GM08714 (cell line): ENCODE data around the gene EPN2.
"Not testable (repeated sequence)": the region's sequence is repeated elsewhere in the genome, so short reads cannot be mapped to it uniquely, and the experiment has no call there.

Source experiments
- H3K4me3 ChIP-seq: fragments of 200-500 bp; sonication (Bioruptor generic); 2 replicates; pipeline ENCODE4 v1.5.1; 2014; ENCODE audit warnings: mild to moderate bottlenecking, low read length, inconsistent platforms
- ZNF274 ChIP-seq: IDR thresholded peaks from 2 replicates; pipeline ENCODE4 v1.6.1; 2012; ENCODE audit warnings: mild to moderate bottlenecking, low read depth, low read length

EPN2 gene

DNA sequence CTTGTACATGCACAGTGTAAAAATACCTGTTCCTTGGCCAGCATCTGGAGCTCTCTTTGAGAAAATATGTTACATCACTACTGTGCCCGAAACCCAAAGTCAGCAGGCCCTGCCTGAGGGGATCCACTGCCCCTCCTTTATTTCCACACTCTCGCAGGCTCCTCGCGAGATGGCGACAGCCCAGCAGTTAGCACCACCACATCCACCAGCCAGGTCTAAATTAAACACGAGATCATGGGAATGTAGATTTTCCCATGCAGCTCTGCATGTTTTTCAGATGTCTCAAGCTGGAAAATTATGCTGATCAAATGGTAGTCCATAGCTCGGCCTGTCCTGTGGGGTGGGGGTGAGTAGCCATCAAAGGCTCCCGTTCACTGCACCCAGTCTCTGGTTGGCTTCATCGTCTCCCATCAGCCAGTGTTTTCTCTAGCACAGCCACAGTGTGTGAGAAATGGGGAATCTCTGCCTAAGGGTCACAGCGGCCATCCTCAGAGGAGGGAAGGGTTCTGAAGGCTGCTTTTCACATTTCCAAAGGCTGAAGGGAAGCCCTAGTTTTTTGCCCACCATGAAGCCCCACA, 34.7 kb downstream of the EPN2 start:
- TF ChIP-seq ZNF274, result no peak
- H3K4me3 ChIP-seq, result no peak overlapping the region

DNA sequence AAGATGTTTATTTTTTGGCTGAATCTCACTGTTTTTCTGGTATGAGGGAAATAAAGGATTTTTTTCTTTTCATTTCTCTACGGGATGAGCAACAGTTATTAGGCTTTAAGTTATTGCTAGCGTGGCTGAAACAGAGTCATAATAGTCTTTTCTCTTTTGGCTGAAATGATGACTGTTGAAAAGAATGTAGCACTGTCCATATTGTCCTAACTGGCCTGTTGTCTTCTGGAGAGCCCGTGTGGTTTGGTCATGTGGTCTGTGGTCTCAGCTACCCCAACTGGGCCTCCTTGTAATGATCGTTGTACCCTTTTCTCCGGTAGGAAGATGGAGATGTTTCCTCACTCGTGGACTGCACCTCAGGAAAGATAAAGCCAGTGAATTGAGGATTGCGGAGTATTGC, 36.6 kb downstream of the EPN2 start:
- no peak for TF ChIP-seq ZNF274

DNA sequence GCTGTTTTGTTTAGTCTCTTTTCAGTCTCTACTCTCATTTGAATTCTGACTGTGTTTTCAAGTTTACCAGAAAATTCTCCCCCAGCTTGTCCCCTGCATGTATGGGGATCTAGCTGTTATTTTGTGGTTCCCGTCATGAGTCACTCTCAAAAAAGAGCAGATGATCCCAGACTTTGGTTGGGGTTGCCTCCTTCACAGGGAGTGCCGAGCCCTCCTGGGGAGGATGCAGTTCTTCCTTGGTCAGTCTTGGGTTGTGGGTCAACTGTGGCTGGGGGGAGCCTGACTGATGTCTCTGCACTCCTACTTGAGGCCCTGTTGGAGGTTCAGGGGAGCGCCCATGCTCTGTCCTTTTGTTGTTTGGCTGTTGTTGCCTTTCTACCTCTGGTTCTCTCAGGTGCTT, 37.7 kb downstream of the EPN2 start:
- H3K4me3 ChIP-seq, result no peak overlapping the region
- TF ChIP-seq ZNF274, result no peak

More for the DNA sequence above, 36.6 kb downstream of the EPN2 start:
- H3K4me3 ChIP-seq, result no peak overlapping the region

DNA sequence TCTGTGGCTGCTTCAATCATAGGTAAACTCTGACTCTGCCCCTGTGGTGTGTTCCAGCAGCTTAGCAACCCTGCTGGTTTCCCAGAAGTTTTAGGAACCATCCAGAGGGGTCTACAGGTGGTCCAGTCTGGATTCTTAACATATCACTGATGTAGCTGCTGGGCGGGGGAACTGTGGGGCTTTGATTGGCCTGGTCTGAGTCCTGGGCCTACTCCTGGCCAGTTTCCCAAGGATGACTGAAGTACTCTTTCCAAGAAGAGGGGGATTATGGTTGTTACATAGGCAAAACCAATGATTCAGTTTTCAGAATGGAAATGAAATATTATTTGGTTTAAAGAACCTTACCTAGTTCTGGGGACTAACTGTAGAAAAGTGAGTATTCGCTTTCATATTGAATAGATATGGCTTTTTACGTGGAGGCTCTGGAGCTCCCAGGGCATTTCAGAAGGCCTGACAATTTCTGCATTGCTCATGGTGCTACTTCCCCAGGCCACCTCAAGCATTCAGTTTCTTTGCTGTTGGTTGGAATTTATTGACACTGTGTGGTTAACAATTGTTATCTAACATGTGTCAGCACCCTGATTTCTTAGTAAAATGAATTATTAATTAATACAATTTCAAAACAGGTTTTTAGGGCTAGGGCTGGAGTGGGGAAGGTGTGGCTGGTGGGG, 38.4 kb downstream of the EPN2 start:
- no peak for TF ChIP-seq ZNF274
- H3K4me3 ChIP-seq, result no peak overlapping the region

DNA sequence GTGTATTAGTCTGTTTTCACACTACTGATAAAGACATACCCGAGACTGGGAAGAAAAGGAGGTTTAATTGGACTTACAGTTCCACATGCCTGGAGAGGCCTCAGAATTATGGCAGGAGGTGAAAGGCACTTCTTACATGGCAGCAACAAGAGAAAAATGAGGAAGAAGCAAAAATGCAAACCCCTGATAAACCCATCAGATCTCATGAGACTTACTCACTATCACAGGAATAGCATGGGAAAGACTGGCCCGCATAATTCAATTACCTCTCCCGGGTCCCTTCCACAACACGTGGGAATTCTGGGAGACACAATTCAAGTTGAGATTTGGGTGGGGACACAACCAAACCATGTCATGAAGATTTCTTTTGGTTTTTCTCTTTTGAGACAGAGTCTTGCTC, 41.1 kb downstream of the EPN2 start:
- not testable (repeated sequence) for H3K4me3 ChIP-seq

DNA sequence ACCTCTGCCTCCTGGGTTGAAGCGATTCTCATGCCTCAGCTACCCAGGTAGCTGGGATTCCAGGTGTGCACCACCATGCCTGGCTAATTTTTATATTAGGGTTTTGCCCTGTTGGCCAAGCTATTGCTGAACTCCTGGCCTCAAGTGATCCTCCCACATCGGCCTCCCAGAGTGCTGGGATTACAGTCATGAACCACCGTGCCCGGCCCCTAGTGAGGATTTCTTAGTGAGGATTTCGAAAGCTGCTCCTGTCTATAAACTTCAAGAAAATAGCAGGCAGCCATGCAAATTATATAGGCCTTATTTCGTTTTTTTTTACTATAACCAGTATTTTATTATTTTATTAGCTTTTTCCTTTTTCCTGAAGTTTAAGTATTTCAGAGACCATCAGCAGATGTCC, 41.6 kb downstream of the EPN2 start:
- no peak for TF ChIP-seq ZNF274
- no peak overlapping the region for H3K4me3 ChIP-seq

DNA sequence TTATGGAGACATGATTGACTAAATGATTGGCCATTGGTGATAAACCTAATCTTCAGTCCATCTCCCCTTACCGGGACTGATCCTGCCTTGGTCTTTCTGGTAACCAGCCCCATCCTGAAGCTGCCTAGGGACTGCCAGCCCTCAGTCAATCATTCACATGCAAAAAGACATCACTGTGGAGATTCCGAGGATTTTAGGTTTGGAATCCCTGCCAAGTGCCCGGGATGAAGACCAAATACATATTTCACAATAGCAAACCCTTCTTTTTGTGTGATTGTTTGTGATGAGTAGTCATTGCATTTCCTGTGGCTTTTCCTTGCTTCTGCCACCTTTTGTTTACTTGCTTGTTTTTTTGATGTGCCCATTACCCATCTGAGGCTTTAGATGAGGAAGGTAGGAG, 44.0 kb downstream of the EPN2 start:
- H3K4me3 ChIP-seq, result no peak overlapping the region
- TF ChIP-seq ZNF274, result no peak

DNA sequence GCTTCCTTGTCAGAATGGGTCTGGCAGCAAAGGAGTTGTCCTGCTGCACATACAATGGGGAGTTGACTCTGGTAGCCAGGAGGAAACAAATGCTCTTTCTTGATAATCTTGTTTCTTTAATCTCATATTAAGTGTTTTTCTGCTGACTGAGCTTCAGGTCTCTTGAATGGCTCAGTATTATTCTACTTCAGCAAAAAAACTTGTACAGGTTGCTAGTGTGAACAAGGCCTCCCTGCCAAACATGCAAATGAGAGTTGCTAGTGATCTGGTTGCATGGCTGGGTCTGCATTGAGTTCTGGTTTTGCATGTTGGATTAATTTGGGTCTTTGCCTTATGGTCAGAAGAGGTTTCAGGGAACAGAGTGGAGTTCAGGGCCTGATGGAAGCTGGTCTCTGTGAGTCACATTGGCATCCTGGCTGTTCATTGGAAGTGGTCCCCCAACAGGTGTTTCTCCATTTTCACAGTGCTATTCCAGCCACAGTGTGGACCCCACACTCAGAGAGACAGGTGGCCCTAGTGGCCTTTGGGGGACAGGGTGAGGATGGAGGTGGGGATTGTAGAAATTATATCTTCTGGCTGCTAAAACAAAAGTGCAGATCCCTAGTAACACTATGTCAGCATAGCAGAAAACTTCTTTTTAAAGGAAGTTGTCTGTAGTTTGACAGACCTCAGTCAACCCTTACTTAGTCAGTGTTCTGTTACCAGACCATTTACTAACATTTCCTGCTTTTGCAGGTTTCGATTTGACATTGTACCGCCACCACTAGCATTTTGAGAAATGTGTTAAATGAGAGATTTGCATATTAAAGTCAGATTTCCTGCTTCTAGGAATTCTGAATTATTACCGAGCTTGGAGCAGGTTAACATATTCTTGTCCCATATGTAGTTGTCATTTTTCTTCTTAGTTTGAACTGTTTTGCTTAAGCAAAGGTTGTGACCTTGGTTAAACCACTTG, 47.1 kb downstream of the EPN2 start:
- TF ChIP-seq ZNF274, result no peak
- H3K4me3 ChIP-seq, result no peak overlapping the region; the same call in 1 of the 2 replicates

DNA sequence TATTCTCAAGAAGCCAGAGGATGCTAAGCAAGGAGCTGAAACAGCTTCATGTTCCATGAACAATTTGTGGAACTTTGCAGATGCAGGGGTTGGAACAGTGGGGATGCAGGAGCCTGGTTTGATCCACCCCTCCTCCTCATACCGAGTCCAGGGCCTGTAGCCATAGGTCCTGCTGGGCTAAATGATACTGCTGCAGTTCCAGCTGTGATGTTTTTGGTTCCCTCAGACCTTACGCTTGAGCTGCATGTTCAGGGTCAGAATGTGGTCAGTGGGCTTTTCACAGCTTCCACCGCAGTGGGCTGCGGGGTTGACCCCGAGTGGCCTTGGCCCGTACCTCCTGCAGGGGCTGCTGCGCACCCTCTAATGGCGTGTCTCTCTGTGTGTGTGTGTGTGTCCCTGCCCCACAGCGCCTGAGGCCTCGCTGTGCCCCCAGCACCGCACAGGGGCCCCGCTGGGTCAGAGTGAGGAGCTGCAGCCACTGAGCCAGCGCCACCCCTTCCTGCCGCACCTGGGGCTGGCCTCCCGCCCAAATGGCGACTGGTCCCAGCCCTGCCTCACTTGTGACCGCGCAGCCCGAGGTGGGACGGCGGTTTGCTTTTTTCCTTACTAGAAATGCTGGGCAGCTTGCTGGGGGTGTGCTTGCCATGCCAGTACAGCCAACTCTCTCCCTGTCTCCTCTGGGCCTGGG, 48.2 kb downstream of the EPN2 start:
- TF ChIP-seq ZNF274, result no peak
- H3K4me3 ChIP-seq, result no peak overlapping the region

DNA sequence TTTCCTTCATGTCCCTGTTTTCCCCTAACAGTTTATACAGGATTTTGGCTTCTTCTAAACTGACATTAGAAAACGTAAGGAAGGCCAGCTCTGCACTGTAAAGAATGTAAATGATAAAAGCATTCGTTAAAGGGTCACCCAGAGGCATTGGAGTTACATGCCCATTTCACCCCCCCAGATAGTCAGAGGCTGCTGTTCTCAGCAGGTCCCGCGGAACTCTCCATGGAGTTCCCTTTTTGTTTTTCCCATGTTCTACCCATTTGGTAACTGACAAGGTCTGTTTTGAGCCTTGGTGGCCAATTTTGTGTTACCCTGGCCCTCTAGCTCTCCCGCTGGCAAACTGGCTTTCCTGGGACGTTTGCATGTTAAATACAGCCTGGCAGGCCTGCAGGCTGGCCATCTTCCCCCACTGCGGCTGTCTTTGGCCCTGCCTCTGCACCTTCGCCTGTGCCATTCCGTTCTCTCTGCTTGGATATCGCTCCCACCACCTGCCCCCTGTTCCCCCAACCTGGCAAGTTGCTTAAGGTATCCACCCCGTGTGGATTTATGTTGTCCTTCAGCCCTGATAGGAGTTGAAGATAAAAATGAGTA, 49.7 kb downstream of the EPN2 start:
- H3K4me3 ChIP-seq, result no peak overlapping the region
- no peak for TF ChIP-seq ZNF274

DNA sequence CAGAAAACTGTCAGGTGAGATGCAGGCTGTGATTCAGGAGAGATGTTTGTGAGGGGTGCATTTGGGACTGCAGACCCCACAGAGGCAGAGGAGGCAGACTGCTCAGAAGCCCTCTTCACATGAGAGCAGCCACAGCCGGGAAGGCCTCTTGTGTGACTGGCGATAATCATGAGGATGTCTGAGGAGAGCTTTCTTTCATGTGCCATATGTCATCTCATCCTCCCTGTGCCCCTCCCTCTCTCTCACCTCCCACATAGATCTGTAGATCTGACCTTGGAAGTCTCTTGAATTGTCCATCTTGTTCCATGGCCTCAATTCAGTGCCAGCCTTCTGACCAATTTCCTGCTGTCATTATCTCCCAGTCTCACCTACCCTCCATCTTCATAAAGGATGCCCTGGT, 50.5 kb downstream of the EPN2 start:
- H3K4me3 ChIP-seq, result no peak overlapping the region
- TF ChIP-seq ZNF274, result no peak

DNA sequence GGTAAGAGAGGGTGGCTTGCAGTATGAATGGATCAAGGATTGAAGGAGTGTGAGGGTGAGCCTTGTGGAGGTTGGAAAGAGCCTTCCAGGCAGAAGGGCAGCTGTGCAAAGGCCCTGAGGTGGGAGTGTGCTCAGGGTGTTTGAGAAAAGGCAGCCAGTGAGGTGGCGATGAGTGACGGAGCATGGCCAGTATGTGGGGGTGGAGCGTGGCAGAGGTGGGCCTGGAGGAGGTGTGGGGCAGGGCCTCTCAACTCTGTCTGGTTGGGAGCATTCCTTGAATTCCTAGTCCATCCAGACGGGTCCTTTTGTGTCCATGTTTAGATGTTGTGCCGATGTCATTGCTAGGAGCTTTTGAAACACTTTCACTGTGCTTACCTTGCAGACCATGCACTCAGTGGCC, 51.3 kb downstream of the EPN2 start:
- TF ChIP-seq ZNF274, result no peak

DNA sequence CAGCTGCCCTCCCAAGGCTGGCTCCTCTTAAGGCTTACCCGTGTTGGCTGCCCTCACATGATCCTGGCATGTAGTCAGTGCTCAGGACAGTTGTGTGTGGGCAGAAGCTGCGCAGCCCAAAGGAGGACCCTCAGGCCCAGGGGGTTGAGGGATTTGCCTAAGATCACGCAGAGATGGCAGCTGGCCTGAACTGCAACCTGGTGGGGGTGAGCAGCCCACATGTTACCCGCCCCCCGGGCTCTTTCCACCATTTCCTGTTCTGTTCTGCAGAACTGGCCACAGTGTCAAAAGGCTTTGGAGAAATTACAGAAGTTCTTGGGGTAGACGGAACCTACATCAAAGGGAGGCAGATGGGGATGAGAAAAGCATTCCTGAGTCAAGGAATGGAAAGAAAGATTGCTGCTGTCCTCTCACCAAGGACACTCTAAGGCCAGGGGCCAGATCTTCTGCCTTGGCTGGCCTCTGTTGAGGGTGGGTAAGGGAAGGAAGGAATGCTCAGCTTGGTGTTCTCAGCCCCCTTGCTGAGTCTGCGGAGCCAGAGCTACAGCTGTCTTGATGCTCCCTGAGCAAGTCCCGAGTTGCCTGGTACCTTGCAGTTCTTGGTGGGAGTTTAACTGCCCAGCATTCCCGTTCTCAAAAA, 53.0 kb downstream of the EPN2 start:
- TF ChIP-seq ZNF274, result no peak
- no peak overlapping the region for H3K4me3 ChIP-seq

More for the DNA sequence above, 51.3 kb downstream of the EPN2 start:
- H3K4me3 ChIP-seq, result no peak overlapping the region
